Neuronal stem cell (in vitro differentiated cells): ENCODE results near the gene PCMT1.

Experiments
- DNase-seq: peaks from one replicate; pipeline ENCODE4 v3.0.0-alpha.2; 2013; ENCODE audit warnings: low spot score
- H2AFZ ChIP-seq: one replicate; pipeline ENCODE4 v1.6.1; 2013; ENCODE audit warnings: mild to moderate bottlenecking, low read length, inconsistent platforms
- H2AK5ac ChIP-seq: 2 replicates; pipeline ENCODE4 v1.6.1; 2013; ENCODE audit warnings: low read depth, mild to moderate bottlenecking, inconsistent platforms, low read length, moderate library complexity, mixed read lengths
- H2BK120ac ChIP-seq: 2 replicates; pipeline ENCODE4 v1.6.1; 2013; ENCODE audit warnings: low read depth, mild to moderate bottlenecking, inconsistent platforms, low read length, moderate library complexity, mixed read lengths
- H2BK12ac ChIP-seq: one replicate; pipeline ENCODE4 v1.6.1; 2013; ENCODE audit warnings: low read length, inconsistent platforms
- H2BK15ac ChIP-seq: 2 replicates; pipeline ENCODE4 v1.6.1; 2013; ENCODE audit warnings: mild to moderate bottlenecking, low read length, inconsistent platforms, mixed read lengths
- H2BK5ac ChIP-seq: one replicate; pipeline ENCODE4 v1.6.1; 2013; ENCODE audit warnings: inconsistent platforms, mild to moderate bottlenecking, low read length, moderate library complexity
- H3K14ac ChIP-seq: one replicate; pipeline ENCODE4 v1.6.1; 2013; ENCODE audit warnings: low read length, inconsistent platforms
- H3K18ac ChIP-seq: 2 replicates; pipeline ENCODE4 v1.6.1; 2013; ENCODE audit warnings: low read length, inconsistent platforms
- H3K23ac ChIP-seq: 2 replicates; pipeline ENCODE4 v1.6.1; 2013; ENCODE audit warnings: low read depth, mild to moderate bottlenecking, mixed read lengths, low read length, inconsistent platforms; ENCODE audit not compliant: poor library complexity
- H3K27ac ChIP-seq: replicated peaks from 3 replicates; pipeline ENCODE4 v1.5.1; 2013; ENCODE audit warnings: low read length, inconsistent platforms
- H3K27me3 ChIP-seq, 3 experiments: 2 replicates each; pipeline ENCODE4 v1.6.1; 2013; ENCODE audit warnings: low read length in 3 of 3, mild to moderate bottlenecking in 2 of 3, inconsistent platforms in 1 of 3, low read depth in 1 of 3, mixed read lengths in 1 of 3, moderate library complexity in 1 of 3; ENCODE audit not compliant: control insufficient read depth in 3 of 3, insufficient read depth in 3 of 3
- H3K36me3 ChIP-seq, 2 donors: replicated peaks in 1 of 2; 2 replicates each; pipeline ENCODE4 v1.6.1; 2013; ENCODE audit warnings: low read length in 2 of 2; ENCODE audit not compliant: control insufficient read depth in 2 of 2, insufficient read depth in 2 of 2
- H3K4ac ChIP-seq: 2 replicates; pipeline ENCODE4 v1.6.1; 2013; ENCODE audit warnings: inconsistent platforms, mild to moderate bottlenecking, low read length, moderate library complexity
- H3K4me1 ChIP-seq, 2 donors: 1 replicate in 1 of 2; 2 replicates in 1 of 2; pipeline ENCODE4 v1.6.1; 2013; ENCODE audit warnings: low read length in 2 of 2, low read depth in 1 of 2; ENCODE audit not compliant: control insufficient read depth in 2 of 2, insufficient read depth in 1 of 2
- H3K4me2 ChIP-seq: one replicate; pipeline ENCODE4 v1.6.1; 2013; ENCODE audit warnings: mild to moderate bottlenecking, low read length, inconsistent platforms; ENCODE audit not compliant: insufficient read depth, poor library complexity, severe bottlenecking
- H3K4me3 ChIP-seq, 2 donors: 2 replicates each; pipeline ENCODE4 v1.5.1; 2013; ENCODE audit warnings: low read length in 2 of 2, mild to moderate bottlenecking in 2 of 2, inconsistent platforms in 1 of 2, moderate library complexity in 1 of 2
- H3K79me1 ChIP-seq: one replicate; pipeline ENCODE4 v1.6.1; 2013; ENCODE audit warnings: low read depth, mild to moderate bottlenecking, inconsistent platforms, low read length, moderate library complexity
- H3K9ac ChIP-seq: one replicate; pipeline ENCODE4 v1.6.1; 2013; ENCODE audit warnings: mild to moderate bottlenecking, low read depth, low read length, inconsistent platforms; ENCODE audit not compliant: poor library complexity
- H3K9me3 ChIP-seq, 2 donors: replicated peaks in 1 of 2; 2 replicates each; pipeline versions ENCODE3 to v1.6.1; 2013; ENCODE audit warnings: low read length in 2 of 2, mild to moderate bottlenecking in 2 of 2, inconsistent platforms in 1 of 2, low read depth in 1 of 2, mixed read lengths in 1 of 2, moderate library complexity in 1 of 2; ENCODE audit not compliant: control insufficient read depth in 2 of 2, insufficient read depth in 1 of 2
- H4K8ac ChIP-seq: one replicate; pipeline ENCODE4 v1.6.1; 2013; ENCODE audit warnings: low read depth, mild to moderate bottlenecking, inconsistent platforms, low read length, moderate library complexity
- H4K91ac ChIP-seq: one replicate; pipeline ENCODE4 v1.6.1; 2013; ENCODE audit warnings: low read length, low read depth, mild to moderate bottlenecking, inconsistent platforms; ENCODE audit not compliant: poor library complexity
- WGBS, 2 donors: extraction: QIAGEN DNeasy Blood & Tissue Kit; methylation state at CpG; one replicate each; pipeline ENCODE4 v1.1.7; 2013; ENCODE audit warnings: missing lambda C conversion rate in 2 of 2, mixed read lengths in 1 of 2; ENCODE audit not compliant: insufficient read length in 2 of 2, insufficient replicate concordance in 1 of 2; ENCODE audit errors: extremely low coverage in 2 of 2; 5-methylcytosine and 5-hydroxymethylcytosine counted together

The PCMT1 gene

GRCh38 chr6:149771925-149772324 is 22.4 kb downstream of the PCMT1 start:
- Histone ChIP-seq H3K4ac (no peak overlapping the region), H2BK12ac (no peak overlapping the region), H3K27me3 (no peaks in the 10 kb centered on the region), H3K4me1 (no peaks in the 10 kb centered on the region), H2BK15ac (no peak overlapping the region), H3K36me3 (peaks cover 4 to 55% of the 10 kb centered on the region in 2 donors), H2BK120ac (no peak overlapping the region), H3K27ac (no peak overlapping the region), H2AK5ac (no peak overlapping the region), H3K4me2 (no peak overlapping the region), H4K8ac (no peak overlapping the region), H4K91ac (no peak overlapping the region), H3K9me3 (peaks cover 0 to 2% of the 10 kb centered on the region in 2 donors), H3K4me3 (no peak overlapping the region), H2AFZ (no peak overlapping the region), H3K23ac (no peak overlapping the region), H2BK5ac (no peak overlapping the region), H3K79me1 (no peaks in the 10 kb centered on the region), H3K18ac (no peak overlapping the region), H3K14ac (no peak overlapping the region), H3K9ac (no peak overlapping the region)
- WGBS, 2 donors = no CpG with 5 or more reads among the region's 6 CpGs
- DNase-seq = no peak

GRCh38 chr6:149777624-149778023 is 28.1 kb downstream of the PCMT1 start:
- Histone ChIP-seq H3K4me1 (no peaks in the 10 kb centered on the region), H3K27ac (no peak overlapping the region), H2BK5ac (no peak overlapping the region), H2AK5ac (no peak overlapping the region), H3K27me3 (no peaks in the 10 kb centered on the region), H3K18ac (no peak overlapping the region), H3K4me3 (no peak overlapping the region), H3K36me3 (peaks cover 2 to 68% of the 10 kb centered on the region in 2 donors), H2BK120ac (no peak overlapping the region), H2AFZ (no peak overlapping the region), H3K9me3 (peaks cover 0 to 2% of the 10 kb centered on the region in 2 donors), H2BK12ac (no peak overlapping the region), H3K79me1 (no peaks in the 10 kb centered on the region), H2BK15ac (no peak overlapping the region), H3K4me2 (no peak overlapping the region), H3K14ac (no peak overlapping the region), H4K91ac (no peak overlapping the region), H4K8ac (no peak overlapping the region), H3K23ac (no peak overlapping the region), H3K9ac (no peak overlapping the region), H3K4ac (no peak overlapping the region)
- no CpG with 5 or more reads among the region's 1 CpG for WGBS, 2 donors
- no peak for DNase-seq

DNA sequence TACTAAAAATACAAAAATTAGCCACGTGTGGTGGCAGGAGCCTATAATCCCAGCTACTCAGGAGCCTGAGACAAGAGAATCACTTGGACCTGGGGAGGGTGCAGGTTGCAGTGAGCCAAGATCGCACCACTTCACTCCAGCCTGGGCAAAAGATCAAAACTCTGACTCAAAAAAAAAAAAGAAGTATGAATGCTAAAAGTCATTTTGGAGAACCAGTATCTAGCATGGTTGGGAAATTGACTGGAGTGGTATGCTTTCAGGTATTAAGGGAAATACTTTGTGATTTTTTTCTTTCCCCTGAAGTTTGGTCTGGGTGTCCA is 30.1 kb downstream of the PCMT1 start:
- WGBS, 2 donors = no CpG with 5 or more reads among the region's 2 CpGs
- H3K4me3 ChIP-seq = no peak overlapping the region
- no peak overlapping the region for H2BK12ac ChIP-seq
- no peak overlapping the region for H3K23ac ChIP-seq
- H2BK5ac ChIP-seq = no peak overlapping the region
- H3K18ac ChIP-seq = no peak overlapping the region
- H4K8ac ChIP-seq = no peak overlapping the region
- H3K14ac ChIP-seq = no peak overlapping the region
- no peak overlapping the region for H2BK120ac ChIP-seq
- no peak overlapping the region for H2AFZ ChIP-seq
- no peaks in the 10 kb centered on the region for H3K9me3 ChIP-seq
- no peak overlapping the region for H2AK5ac ChIP-seq
- H3K4me1 ChIP-seq = no peaks in the 10 kb centered on the region
- no peaks in the 10 kb centered on the region for H3K27me3 ChIP-seq
- H3K36me3 ChIP-seq = peaks cover 4 to 67% of the 10 kb centered on the region in 2 donors
- H2BK15ac ChIP-seq = no peak overlapping the region
- H3K9ac ChIP-seq = no peak overlapping the region
- no peak overlapping the region for H4K91ac ChIP-seq
- H3K4me2 ChIP-seq = no peak overlapping the region
- H3K27ac ChIP-seq = no peak overlapping the region
- DNase-seq = no peak
- no peaks in the 10 kb centered on the region for H3K79me1 ChIP-seq
- no peak overlapping the region for H3K4ac ChIP-seq

DNA sequence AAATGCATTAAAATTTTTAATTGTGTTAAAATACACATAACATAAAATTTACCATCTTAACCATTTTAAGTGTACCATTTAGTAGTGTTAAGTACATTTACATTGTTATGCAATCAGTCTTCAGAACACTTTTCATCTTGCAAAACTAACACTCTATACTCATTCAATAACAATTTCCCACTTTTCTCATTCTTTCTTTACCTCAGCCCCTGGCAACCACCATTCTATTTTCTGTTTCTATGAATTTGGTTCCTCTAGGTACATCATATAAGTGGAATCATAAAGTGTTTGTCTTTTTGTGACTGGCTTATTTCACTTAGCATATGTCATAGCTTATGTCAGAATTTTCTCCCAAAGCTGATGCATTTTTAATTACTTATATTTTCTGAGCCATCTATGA is 32.2 kb downstream of the PCMT1 start:
- H4K91ac ChIP-seq = no peak overlapping the region
- no peaks in the 10 kb centered on the region for H3K4me1 ChIP-seq
- DNase-seq = no peak
- no peak overlapping the region for H3K9ac ChIP-seq
- no peak overlapping the region for H3K23ac ChIP-seq
- H3K18ac ChIP-seq = no peak overlapping the region
- H2BK15ac ChIP-seq = no peak overlapping the region
- no peak overlapping the region for H2AFZ ChIP-seq
- H3K4ac ChIP-seq = no peak overlapping the region
- H2BK12ac ChIP-seq = no peak overlapping the region
- H3K14ac ChIP-seq = no peak overlapping the region
- H3K4me3 ChIP-seq = no peak overlapping the region
- H3K27me3 ChIP-seq = no peaks in the 10 kb centered on the region
- H3K79me1 ChIP-seq = no peaks in the 10 kb centered on the region
- H2BK120ac ChIP-seq = no peak overlapping the region
- no peaks in the 10 kb centered on the region for H3K9me3 ChIP-seq
- no peak overlapping the region for H3K27ac ChIP-seq
- H4K8ac ChIP-seq = no peak overlapping the region
- no peak overlapping the region for H3K4me2 ChIP-seq
- no peak overlapping the region for H2AK5ac ChIP-seq
- no peak overlapping the region for H2BK5ac ChIP-seq
- H3K36me3 ChIP-seq = peaks cover 4 to 52% of the 10 kb centered on the region in 2 donors
